HUES6 (cell line): Measurements from ENCODE around the gene FPR1.

Experiments
- H3K27ac ChIP-seq: 2 replicates; pipeline ENCODE4 v1.7.0; 2013; ENCODE audit warnings: low read depth, mild to moderate bottlenecking, low read length, inconsistent platforms
- H3K27me3 ChIP-seq: 2 replicates; pipeline ENCODE4 v1.6.1; 2013; ENCODE audit warnings: low read length; ENCODE audit not compliant: control insufficient read depth, insufficient read depth
- H3K36me3 ChIP-seq: 2 replicates; pipeline ENCODE4 v1.6.1; 2013; ENCODE audit warnings: low read length; ENCODE audit not compliant: control insufficient read depth, insufficient read depth
- H3K4me1 ChIP-seq: 2 replicates; pipeline ENCODE4 v1.6.1; 2013; ENCODE audit warnings: low read length; ENCODE audit not compliant: control insufficient read depth, insufficient read depth
- H3K4me3 ChIP-seq: 2 replicates; pipeline ENCODE4 v1.5.1; 2013; ENCODE audit warnings: low read depth, low read length
- H3K9ac ChIP-seq: one replicate; pipeline ENCODE4 v1.6.1; 2013; ENCODE audit warnings: mild to moderate bottlenecking, low read length
- H3K9me3 ChIP-seq: 2 replicates; pipeline ENCODE4 v1.6.1; 2013; ENCODE audit warnings: low read depth, low read length; ENCODE audit not compliant: control insufficient read depth, insufficient read depth

Gene FPR1

DNA sequence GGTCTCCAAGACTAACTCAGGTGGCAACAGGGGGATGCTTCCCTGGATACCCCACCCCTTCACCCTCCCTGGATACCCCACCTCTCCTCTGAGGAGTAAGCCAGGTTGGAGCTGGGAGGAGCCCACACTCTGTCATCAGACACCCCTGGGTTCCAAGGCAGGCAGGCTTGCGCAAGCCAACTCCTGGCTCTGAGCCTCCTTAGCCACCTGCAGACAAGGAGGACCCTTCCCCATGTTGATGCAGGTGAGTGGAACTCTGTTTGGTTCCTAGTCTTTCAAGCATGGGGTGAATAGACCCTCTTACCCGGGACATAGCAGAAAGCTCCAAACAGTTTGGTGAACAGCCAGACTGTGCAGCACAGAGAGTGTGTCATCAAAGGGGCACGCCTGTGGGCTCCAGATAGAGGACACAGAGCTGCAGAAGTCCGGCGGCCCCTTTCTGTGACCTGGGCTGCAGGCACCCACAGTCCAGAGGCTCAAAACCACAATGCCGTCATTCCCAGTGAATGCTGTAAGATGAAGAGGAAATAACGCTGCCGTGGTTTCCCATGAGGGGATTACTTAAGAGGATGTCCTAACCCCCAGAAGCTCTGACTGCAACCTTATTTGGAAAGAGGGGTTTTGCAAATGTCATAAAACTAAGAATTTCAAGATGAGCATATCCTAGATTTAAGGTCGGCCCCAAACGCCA is 15.8 kb downstream of the FPR1 start:
- no peak overlapping the region for H3K4me3 ChIP-seq
- peaks cover 3% of the 10 kb centered on the region; the same call in 1 of the 2 replicates for H3K27me3 ChIP-seq
- no peak overlapping the region for H3K27ac ChIP-seq
- peaks cover 9% of the 10 kb centered on the region for H3K4me1 ChIP-seq
- peaks cover 4% of the 10 kb centered on the region; the same call in 1 of the 2 replicates for H3K9me3 ChIP-seq
- H3K9ac ChIP-seq, result no peak overlapping the region
- H3K36me3 ChIP-seq, result no peaks in the 10 kb centered on the region

DNA sequence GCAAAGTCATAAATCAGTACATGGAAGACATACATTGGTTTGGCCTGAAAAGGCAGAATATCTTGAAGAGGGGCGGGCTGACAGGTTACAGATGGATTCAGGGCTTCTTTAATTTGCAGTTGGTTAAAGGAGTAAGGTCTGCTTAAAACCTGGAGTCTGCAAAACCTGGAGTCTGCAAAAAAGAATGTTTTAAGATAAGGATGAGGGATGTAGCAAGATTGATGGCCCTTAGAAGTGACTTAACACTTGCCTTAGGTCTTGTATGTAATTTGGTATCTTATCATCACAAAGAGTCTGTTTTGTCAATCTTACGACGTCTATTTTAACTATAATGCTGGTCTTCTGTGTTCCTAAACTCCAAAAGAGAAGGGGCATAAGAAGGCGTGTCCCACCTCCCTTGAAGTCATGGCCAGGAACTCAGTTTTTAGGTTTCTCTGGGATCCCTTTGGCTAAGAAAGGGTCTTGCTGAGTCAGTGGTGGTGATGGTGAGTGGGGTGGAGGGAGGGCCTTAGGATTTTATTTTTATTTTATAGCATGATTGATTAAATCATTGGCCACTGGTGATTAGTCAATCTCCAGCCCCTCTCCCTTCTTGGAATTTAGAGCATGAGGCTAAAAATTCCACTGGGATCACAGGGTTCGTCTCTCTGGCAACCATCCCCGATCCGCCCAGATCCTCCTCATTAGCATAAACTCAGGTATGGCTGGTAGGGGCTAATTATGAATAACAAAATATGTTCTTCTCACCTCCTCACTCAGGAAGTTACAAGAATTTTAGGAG is 17.7 kb downstream of the FPR1 start:
- no peak overlapping the region for H3K4me3 ChIP-seq
- H3K27me3 ChIP-seq, result peaks cover 3% of the 10 kb centered on the region; the same call in 1 of the 2 replicates
- no peak overlapping the region for H3K9ac ChIP-seq
- peaks cover 10% of the 10 kb centered on the region for H3K9me3 ChIP-seq
- no peak overlapping the region for H3K27ac ChIP-seq
- peaks cover 9% of the 10 kb centered on the region for H3K4me1 ChIP-seq
- no peaks in the 10 kb centered on the region for H3K36me3 ChIP-seq

DNA sequence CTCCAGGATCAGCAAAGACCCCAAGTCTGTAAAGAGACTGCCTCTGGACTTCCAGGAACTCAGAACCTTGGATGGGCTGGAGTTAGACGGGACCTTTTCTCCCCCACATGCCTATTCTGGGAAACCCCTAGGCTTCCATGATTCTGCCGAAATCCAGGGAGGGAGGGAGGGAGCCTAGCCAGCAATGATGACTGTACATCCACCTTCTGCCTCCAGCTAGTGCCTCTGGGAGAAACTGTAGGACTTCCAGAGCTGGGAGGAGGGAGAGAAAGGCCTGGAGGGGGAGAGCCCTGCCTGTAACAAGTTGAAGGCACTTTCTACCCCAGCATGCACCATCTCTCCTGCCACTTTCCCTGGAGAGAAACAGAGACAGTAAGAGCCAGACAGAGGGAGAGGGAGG is 21.9 kb downstream of the FPR1 start:
- H3K4me3 ChIP-seq, result no peak overlapping the region
- H3K9ac ChIP-seq, result no peak overlapping the region
- H3K9me3 ChIP-seq, result peaks cover 10% of the 10 kb centered on the region
- no peaks in the 10 kb centered on the region; the same call in 1 of the 2 replicates for H3K27me3 ChIP-seq
- H3K36me3 ChIP-seq, result no peaks in the 10 kb centered on the region
- H3K27ac ChIP-seq, result no peak overlapping the region
- peaks cover 27% of the 10 kb centered on the region for H3K4me1 ChIP-seq

DNA sequence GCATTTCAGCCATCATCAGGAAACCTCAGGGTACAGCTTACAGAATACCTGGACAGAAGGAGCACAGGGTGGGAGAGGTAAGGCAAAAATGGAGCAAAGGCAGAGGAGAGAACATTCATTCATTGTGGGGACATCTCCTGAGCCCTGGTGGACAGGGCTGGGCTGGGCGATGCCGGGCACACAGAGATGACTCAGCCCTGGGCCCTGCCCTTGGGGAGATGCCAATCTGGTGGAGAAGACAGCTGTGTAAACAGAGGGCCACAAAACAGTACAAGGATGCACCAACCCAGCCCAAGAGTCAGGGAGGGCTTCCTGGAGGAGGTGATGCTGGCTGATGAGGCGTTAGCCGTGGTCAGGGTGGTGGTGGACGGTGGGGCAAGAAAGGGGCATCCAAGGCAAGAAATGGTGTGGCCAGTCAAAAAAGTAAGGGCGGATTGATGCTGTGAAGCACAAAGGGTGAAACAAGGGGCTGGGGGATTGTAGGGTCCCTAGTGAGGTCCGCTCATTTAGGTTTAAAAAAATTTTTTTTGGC is 24.3 kb downstream of the FPR1 start:
- Histone ChIP-seq H3K4me3 (no peak overlapping the region), H3K4me1 (peaks cover 26% of the 10 kb centered on the region), H3K27me3 (no peaks in the 10 kb centered on the region; the same call in 1 of the 2 replicates), H3K36me3 (no peaks in the 10 kb centered on the region), H3K27ac (no peak overlapping the region), H3K9ac (no peak overlapping the region), H3K9me3 (peaks cover 10% of the 10 kb centered on the region)

DNA sequence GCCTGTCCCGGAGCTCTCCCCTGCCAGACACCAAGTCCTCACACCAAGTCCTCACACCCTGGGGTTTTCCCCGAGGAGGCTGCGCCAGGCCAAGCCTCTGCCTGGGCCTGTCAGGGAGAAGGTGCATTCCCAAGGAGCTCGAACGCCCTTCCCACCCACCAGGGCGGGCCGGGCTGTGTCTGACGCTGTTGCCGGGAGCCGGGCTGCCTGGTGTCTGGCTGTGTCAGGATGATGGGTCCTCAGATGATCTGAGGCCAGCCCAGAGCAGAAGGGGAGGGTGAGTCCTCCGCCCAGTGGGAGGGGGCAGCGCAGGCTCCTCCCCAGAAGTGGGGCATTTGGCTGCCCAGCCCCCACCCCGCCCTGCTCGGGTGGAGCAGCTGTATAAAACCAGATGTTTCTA is 25.6 kb downstream of the FPR1 start:
- Histone ChIP-seq H3K4me3 (no peak overlapping the region), H3K27ac (no peak overlapping the region)

DNA sequence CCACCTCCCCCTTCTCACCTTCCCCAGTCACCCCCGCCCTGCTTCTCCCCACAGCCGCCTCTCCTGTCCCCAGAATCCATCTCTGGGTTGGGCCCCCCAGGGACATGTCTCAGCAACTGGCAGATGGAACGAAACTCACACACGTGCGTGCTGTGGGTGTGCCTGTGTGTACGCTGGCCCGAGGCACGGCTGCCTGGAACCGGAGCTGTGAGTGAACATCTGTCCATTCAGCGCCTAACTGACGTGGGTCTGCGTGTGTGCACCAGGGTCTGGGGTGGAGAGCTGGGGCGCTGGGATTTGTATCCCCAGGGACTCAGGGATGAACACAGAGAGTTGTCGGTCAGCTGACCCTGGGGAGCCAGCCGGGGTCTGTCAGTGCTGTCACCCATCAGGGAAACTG is 27.1 kb downstream of the FPR1 start:
- peaks cover 20% of the 10 kb centered on the region for H3K27me3 ChIP-seq
- H3K4me3 ChIP-seq, result no peak overlapping the region
- no peaks in the 10 kb centered on the region for H3K36me3 ChIP-seq
- no peak overlapping the region for H3K27ac ChIP-seq
- peaks cover 26% of the 10 kb centered on the region for H3K4me1 ChIP-seq
- no peak overlapping the region for H3K9ac ChIP-seq
- H3K9me3 ChIP-seq, result no peaks in the 10 kb centered on the region

More for the DNA sequence above, 25.6 kb downstream of the FPR1 start:
- Histone ChIP-seq H3K36me3 (no peaks in the 10 kb centered on the region), H3K9me3 (peaks cover 6% of the 10 kb centered on the region), H3K27me3 (peaks cover 6% of the 10 kb centered on the region; the same call in 1 of the 2 replicates), H3K9ac (no peak overlapping the region), H3K4me1 (peaks cover 26% of the 10 kb centered on the region)

DNA sequence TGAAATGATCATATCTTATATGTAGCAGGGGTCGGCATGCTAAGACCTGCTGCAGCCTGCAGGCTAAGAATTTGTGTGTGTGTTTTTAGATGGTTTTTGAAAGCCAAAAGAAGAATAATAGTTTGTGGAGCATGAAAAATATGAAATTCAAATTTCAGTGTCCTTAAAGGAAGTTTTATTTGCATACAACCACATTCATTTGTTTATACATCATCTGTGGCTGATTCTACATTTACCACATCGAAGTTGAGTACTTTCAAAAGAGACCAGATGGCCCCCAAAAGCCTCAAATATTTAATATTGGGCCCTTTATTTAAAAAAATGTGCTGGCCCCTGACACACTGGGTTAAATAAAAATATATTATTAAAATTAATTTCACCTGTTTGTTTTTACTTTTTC is 29.2 kb downstream of the FPR1 start:
- H3K4me3 ChIP-seq, result no peak overlapping the region
- H3K27me3 ChIP-seq, result peaks cover 41% of the 10 kb centered on the region
- H3K27ac ChIP-seq, result no peak overlapping the region
- no peaks in the 10 kb centered on the region for H3K36me3 ChIP-seq
- H3K9me3 ChIP-seq, result no peaks in the 10 kb centered on the region
- no peak overlapping the region for H3K9ac ChIP-seq
- H3K4me1 ChIP-seq, result peaks cover 21% of the 10 kb centered on the region

DNA sequence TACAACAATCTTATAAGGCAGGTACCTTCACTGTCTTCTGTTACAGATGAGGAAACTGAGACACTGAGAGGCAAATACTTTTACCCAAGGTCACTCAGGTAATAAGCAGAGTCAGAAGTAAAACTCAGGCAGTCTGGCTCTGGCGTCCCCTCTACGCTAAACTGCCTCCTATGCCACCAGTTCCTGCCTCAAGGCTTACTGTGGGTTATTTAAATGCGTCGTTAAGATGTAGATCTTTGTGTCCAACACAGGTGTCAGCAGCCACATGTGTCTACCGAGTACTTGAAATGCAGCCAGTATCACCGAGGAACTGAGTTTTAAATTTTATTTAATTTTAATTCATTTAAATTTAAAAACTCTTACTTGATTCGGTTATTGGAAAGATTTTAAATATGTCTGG is 29.8 kb downstream of the FPR1 start:
- Histone ChIP-seq H3K4me1 (peaks cover 21% of the 10 kb centered on the region), H3K36me3 (no peaks in the 10 kb centered on the region), H3K9me3 (no peaks in the 10 kb centered on the region), H3K4me3 (no peak overlapping the region), H3K27me3 (peaks cover 46% of the 10 kb centered on the region), H3K9ac (no peak overlapping the region), H3K27ac (no peak overlapping the region)

DNA sequence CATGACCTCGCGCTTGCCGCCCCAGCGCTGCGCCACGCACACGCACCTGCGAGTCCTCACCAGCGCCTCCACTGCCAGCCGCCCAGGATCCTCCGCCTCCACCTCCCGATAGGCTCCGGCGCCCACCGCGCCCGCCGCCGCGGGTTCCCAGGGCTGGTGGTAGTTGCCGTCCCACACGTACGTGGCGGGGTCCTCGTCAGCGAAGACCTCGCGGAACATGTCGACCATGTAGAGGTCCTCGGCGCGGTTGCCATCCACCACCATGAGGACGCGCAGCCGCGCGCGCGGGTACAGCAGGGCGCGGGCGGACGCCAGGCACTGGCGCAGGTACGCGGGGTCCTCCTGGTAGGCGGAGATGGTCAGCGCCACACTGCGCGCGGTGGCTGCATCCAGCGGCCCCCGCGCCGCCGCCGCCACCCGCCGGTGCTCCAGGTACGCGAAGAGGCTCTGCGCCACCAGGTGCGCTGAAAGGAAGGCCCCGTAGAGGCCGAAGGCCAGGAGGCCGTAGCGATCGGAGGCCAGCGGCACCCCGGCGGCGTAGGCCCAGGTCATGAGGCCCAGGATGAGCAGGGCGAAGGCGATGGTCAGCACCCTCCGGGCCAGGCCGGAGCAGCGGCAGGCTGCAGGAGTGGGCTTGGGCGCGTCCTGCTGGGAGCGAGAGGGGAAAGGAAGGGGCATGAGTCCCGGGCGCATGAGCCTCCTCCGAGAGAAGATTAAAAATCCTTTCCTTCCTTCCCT is 32.3 kb downstream of the FPR1 start:
- Histone ChIP-seq H3K27me3 (peaks cover 59% of the 10 kb centered on the region), H3K4me3 (peak overlapping the region; percentile 80), H3K9ac (peak overlapping the region; percentile 40)

DNA sequence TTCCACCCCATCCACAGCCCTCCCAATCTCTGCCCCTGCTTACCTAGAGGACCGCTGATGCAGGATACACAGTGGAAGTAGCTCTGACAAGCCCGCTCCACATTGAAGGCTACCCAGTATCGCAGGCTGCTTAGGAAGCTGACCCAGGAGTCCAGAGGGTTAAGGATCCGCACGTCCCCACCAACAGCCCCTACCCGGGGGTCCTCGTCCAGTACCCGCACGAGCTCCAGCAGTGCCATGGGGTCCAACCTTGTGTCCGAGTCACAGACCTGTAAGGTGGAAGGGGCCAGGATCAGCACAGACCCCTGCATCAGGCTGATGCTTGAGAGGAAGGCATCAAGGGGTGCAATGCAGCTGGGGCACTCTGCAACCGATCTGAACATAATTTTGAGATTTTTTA is 34.8 kb downstream of the FPR1 start:
- H3K4me1 ChIP-seq, result no peaks in the 10 kb centered on the region
- no peak overlapping the region for H3K4me3 ChIP-seq
- H3K9me3 ChIP-seq, result no peaks in the 10 kb centered on the region
- H3K9ac ChIP-seq, result no peak overlapping the region
- peaks cover 59% of the 10 kb centered on the region for H3K27me3 ChIP-seq
- H3K27ac ChIP-seq, result no peak overlapping the region
- H3K36me3 ChIP-seq, result no peaks in the 10 kb centered on the region

More for the DNA sequence above, 32.3 kb downstream of the FPR1 start:
- H3K9me3 ChIP-seq, result no peaks in the 10 kb centered on the region
- H3K27ac ChIP-seq, result no peak overlapping the region
- H3K4me1 ChIP-seq, result peaks cover 5% of the 10 kb centered on the region
- no peaks in the 10 kb centered on the region for H3K36me3 ChIP-seq
